ENCODE results near the gene ARHGAP42. TPM values are rescaled to one million over a fixed set of nuclear protein-coding genes. Genes with fewer than 3 reads are reported as not detected.

Gene ARHGAP42
- total RNA-seq, 4 donors from 2014 or later: 7.6 to 22.2 (median 14.6) TPM

DNA sequence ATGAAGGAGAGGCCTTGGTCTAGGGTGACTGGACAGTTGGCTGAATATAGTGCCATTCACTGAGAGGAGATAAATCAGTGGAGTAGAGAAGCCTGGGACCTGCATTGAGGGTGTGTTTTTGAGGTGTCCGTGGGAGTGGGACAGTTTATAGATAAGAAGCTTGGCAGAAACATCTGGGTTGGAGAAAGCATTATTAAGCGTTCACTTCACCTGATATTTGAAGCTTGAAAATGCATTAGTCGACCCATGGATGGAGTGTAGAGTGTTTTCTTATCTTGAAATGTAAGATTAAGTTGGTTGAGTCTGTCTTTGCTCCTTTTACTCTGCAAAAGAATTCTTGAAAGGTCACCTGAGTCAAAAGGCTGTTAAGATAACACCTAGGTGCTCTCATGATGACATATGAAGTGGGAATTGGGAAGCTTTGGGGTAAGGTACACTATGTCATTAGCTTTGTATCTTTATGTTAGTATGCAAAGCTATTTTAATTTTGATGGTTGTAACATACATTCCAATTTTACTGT is 160.7 kb downstream of the ARHGAP42 start:
- TF ChIP-seq POLR2A (IDR thresholded peaks at IDR 0.05) (no peak), CTCF (IDR thresholded peaks at IDR 0.05) (no peak)
- WGBS, 2 donors: 55 to 60% methylated on average over 3 of the region's 3 CpGs
- no peak overlapping the region for H3K4me3 ChIP-seq (ENCODE audit: low read depth, poor library complexity, severe bottlenecking)
- DNase-seq (ENCODE audit: low spot score in 2 of 2): no peak
- intact Hi-C loops (cut with DNase I; ENCODE audit: low total_unique reads): loop anchor here (5.0 kb wide), 1 partner anchor 165 kb away; no protein-coding TSS in a partner anchor

DNA sequence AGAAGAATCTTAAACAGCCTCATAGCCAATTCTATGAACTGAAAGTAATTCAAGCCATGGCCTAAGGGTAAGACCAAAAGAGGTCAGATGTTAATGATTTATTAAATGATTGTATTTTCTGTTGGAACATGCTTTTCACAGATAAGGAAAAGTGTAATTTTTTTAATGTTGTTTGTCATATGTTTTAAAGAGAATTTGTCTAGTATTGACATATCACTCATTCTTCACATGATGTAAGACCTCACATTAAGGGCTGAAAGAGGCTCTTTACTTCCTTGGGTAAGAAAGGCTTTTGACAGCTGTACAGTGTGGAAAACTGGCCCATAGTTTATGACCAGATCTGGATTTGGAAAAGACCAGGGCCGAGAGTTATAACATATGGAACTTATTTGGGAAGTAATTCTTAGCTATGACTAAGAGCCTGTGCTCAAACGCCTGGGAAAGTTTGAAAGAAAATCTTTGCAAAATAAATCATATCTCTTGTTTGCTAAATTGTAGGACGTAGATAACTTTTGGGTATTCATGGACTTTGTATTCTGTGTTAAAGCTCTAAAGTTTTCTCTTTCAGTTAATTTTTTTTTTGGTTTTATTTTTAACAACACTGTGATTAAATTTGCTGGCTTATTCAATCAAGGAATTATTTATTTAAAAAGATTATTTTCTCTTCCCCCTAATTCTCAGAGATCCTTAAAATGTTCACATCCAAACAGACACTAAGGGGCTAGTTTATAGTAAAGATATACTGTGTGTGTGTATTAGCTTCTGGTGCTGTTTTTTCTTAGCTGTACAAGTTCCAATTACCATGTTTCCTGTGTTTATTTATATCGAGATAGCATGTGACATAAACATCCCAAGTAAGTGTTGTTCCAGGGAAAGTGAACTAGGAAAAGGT is 162.2 kb downstream of the ARHGAP42 start:
- DNase-seq (ENCODE audit: low spot score in 2 of 2): no peak
- TF ChIP-seq POLR2A (IDR thresholded peaks at IDR 0.05) (no peak), CTCF (IDR thresholded peaks at IDR 0.05) (no peak)
- intact Hi-C loops (cut with DNase I; ENCODE audit: low total_unique reads): loop anchor here (5.0 kb wide), 1 partner anchor 167 kb away; no protein-coding TSS in a partner anchor
- H3K4me3 ChIP-seq (ENCODE audit: low read depth, poor library complexity, severe bottlenecking): no peak overlapping the region
- 40 to 47% methylated on average over 4 of the region's 4 CpGs for WGBS, 2 donors

DNA sequence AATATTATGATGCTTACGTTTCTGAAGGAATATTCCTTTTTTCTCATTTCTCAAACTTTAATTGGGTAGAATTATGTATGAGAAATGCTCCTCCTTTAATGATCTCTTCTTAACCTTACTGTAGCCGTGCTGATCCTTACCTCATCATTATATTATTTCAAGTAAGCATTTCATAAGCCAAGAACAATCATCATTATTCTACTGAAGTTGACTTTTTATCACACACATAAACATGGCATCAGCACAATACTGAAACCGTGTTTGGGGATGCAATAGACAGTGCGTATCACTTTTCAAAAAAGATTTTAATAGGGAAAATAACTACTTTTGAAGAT is 162.8 kb downstream of the ARHGAP42 start:
- 47 to 62% methylated on average over 4 of the region's 4 CpGs for WGBS, 2 donors
- intact Hi-C loops (cut with DNase I; ENCODE audit: low total_unique reads): loop anchor here (5.0 kb wide), 2 partner anchors 168 to 268 kb away; no protein-coding TSS in a partner anchor
- TF ChIP-seq CTCF (IDR thresholded peaks at IDR 0.05) (no peak), POLR2A (IDR thresholded peaks at IDR 0.05) (no peak)
- no peak for DNase-seq (ENCODE audit: low spot score in 2 of 2)
- H3K4me3 ChIP-seq (ENCODE audit: low read depth, poor library complexity, severe bottlenecking): no peak overlapping the region

GRCh38 chr11:100851147-100851546 is 164.1 kb downstream of the ARHGAP42 start:
- DNase-seq (ENCODE audit: low spot score in 2 of 2): no peak
- intact Hi-C loops (cut with DNase I; ENCODE audit: low total_unique reads): loop anchor here (5.0 kb wide), 1 partner anchor 269 kb away; no protein-coding TSS in a partner anchor
- TF ChIP-seq POLR2A (IDR thresholded peaks at IDR 0.05) (no peak), CTCF (IDR thresholded peaks at IDR 0.05) (no peak)
- 74 to 86% methylated on average over 4 of the region's 4 CpGs for WGBS, 2 donors
- no peak overlapping the region for H3K4me3 ChIP-seq (ENCODE audit: low read depth, poor library complexity, severe bottlenecking)

DNA sequence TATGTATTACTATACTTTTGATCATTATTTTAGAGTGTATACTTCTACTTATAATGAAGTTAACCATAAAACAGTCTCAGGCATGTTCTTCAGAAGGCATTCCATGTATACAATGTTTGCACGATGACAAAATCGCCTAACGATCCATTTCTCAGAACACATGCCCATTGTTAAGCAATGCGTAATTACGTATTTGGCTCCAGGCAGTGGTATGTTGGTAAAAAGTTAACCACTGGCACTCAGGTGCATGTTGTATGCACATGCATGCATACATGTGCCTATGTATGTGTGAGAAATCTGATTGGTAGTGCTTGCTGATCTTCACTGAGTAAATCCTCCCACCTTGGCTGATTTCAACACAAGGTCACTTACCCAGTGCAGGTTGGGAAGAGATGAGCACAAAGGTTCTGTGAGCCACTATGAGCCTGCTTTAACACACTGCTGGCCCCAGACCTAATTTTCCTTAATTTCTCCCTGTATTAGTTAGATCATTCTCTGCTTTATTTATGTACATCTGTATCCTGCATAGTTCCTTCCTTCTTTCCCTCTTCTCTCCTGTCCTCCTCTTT is 164.6 kb downstream of the ARHGAP42 start:
- no peak overlapping the region for H3K4me3 ChIP-seq (ENCODE audit: low read depth, poor library complexity, severe bottlenecking)
- no peak for DNase-seq (ENCODE audit: low spot score in 2 of 2)
- TF ChIP-seq CTCF (IDR thresholded peaks at IDR 0.05): no peak
- TF ChIP-seq POLR2A (IDR thresholded peaks at IDR 0.05): no peak
- 44 to 69% methylated on average over 5 of the region's 5 CpGs for WGBS, 2 donors
- intact Hi-C loops (cut with DNase I; ENCODE audit: low total_unique reads): loop anchor here (5.0 kb wide), 1 partner anchor 269 kb away; no protein-coding TSS in a partner anchor
